Measurements from ENCODE around the gene C1GALT1.

DNA sequence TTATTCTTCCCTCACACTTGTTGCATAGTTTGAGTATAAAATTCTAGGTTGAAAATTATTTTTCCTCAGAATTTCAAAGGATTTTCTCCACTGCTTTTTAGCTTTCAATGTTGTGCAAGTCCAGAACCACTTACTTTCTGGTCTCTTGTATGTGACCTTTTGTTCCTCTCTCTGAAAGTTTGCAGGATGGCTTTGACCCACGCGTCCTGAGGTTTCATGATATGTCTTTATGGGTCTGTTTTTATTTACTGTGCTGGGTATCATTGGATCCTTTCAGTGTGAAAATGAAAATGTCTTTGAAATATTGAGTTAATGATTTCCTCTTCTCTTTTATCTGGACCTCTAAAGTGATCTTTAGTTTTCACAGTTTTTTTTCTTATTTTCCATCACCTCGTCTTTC, 38.5 kb downstream of the C1GALT1 start:
- TF ChIP-seq, protein P1, sequence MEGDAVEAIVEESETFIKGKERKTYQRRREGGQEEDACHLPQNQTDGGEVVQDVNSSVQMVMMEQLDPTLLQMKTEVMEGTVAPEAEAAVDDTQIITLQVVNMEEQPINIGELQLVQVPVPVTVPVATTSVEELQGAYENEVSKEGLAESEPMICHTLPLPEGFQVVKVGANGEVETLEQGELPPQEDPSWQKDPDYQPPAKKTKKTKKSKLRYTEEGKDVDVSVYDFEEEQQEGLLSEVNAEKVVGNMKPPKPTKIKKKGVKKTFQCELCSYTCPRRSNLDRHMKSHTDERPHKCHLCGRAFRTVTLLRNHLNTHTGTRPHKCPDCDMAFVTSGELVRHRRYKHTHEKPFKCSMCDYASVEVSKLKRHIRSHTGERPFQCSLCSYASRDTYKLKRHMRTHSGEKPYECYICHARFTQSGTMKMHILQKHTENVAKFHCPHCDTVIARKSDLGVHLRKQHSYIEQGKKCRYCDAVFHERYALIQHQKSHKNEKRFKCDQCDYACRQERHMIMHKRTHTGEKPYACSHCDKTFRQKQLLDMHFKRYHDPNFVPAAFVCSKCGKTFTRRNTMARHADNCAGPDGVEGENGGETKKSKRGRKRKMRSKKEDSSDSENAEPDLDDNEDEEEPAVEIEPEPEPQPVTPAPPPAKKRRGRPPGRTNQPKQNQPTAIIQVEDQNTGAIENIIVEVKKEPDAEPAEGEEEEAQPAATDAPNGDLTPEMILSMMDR (IDR thresholded peaks at IDR 0.05) = no peak
- no peak for TF ChIP-seq EZH2 (IDR thresholded peaks at IDR 0.05; ENCODE audit: borderline replicate concordance, insufficient read depth, low read depth, low read length, poor library complexity, severe bottlenecking)
